GM04504 (cell line): Measurements from ENCODE around the gene ZCWPW1.
A peak's percentile ranks its signal among the peaks of the same experiment; 100 is the strongest.

Source experiments
- DNase-seq: peaks from one replicate; pipeline ENCODE4 v3.0.0-alpha.2; 2012; ENCODE audit warnings: low read depth

The ZCWPW1 gene, protein sequence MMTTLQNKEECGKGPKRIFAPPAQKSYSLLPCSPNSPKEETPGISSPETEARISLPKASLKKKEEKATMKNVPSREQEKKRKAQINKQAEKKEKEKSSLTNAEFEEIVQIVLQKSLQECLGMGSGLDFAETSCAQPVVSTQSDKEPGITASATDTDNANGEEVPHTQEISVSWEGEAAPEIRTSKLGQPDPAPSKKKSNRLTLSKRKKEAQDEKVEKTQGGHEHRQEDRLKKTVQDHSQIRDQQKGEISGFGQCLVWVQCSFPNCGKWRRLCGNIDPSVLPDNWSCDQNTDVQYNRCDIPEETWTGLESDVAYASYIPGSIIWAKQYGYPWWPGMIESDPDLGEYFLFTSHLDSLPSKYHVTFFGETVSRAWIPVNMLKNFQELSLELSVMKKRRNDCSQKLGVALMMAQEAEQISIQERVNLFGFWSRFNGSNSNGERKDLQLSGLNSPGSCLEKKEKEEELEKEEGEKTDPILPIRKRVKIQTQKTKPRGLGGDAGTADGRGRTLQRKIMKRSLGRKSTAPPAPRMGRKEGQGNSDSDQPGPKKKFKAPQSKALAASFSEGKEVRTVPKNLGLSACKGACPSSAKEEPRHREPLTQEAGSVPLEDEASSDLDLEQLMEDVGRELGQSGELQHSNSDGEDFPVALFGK

DNA sequence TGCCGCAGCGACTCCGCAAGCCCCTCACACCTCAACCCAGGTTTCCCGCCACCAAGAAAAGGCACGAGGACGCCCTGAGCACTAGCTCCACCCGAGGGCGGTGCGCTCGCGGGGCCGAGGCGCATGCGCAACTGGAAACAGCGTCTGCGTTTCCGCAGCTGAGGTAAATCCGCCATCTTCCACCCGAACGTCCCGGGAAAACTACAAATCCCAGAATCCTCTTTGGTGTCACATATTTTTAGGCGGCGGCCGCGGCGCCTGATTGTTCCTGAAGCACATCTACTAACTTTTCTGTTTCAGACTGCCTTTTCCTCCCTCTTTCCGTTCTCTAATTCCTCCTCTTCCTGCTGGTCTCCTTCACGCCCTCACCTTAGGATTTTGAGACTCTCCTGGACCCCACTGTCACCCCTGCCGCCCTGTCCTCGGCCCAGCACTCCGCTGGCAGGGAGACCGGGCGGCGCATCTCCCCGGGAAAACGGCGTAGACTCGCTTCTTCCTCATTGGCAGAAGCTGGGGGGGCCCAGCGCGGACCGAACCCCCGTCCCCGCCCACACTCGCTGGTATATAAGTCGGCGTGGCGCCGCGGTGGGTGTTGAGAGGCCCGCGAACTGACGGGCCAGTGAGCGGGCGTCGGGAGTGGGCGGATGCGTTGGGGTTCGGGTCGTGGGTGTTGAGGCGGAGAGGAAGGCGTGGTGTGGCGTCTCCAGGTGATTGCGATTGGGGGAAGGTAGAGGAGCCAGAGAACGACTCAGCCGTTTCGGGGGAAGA is at the start of gene ZCWPW1:
ZCWPW1 (minus strand) TSS at position 505 of the 768 bp plus-strand sequence. CDS start 8,054 bp downstream, outside the sequence.
- peak; percentile 92 for DNase-seq

DNA sequence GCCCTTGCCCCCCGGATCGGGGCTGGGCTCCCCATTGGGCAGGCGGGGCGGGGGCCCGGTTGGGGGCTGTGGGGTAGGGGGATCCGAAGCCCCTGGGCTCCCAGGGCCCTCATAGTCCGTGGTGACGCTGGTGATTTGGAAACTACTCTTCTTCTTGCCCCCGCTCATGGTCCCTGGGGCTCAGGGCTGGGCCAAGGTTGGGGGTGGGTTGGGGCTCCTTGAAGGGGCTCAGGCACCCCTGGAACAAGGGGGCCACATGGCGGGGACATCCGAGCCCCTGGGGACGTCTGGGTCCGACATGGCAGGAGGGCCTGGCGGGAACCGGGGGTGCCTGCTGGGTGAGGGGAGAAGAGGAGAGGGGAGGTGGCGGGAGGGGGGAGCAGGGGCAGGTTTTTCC is 49.4 kb upstream of the ZCWPW1 start:
- DNase-seq: no peak

DNA sequence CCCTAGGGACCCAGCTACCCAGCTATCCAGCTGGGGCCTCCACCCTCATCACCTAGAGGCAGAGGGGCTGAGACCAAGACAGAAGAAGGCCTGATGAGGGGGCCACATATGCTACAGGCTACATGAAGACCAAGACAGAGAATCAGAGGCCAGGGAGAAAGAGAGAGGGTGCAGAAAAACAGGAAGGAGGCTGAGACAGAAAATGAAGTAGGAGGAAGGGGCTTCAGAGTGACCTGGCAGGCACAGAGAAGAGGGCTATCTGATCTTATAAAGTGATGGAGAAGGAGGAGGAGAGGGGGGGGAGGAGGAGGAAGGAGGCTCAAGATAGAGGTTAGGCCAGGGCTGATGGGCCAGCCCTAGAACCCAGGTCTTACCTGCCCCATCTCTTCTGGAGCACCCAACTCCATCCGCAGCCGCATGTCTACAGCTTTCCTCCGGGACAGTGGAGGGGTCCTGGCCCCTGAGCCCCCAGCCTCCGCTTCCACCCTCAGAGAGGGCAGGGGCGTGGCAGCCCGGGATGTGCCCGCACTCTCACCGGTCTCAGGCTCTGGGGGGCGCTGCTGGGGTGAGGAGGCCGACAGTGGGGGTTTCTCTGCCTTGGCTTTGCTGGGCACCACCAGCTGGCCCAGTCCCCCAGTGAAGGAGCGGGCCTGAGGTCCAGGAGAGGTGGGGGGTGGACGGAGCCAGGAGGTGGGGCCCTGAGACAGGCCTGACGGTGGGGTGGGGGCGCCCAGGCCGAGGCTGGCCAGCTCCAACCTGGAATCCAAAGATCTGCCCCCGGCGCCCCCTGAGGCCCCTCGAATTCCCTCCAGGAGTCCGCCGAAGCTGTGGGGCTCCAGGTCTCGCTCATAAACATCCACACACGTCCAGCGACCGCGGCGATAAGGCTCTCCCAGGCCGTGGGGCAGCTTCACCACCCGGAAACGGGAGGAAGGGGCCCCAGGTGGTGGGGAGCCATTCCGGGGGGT is 48.7 kb upstream of the ZCWPW1 start:
- no peak for DNase-seq

DNA sequence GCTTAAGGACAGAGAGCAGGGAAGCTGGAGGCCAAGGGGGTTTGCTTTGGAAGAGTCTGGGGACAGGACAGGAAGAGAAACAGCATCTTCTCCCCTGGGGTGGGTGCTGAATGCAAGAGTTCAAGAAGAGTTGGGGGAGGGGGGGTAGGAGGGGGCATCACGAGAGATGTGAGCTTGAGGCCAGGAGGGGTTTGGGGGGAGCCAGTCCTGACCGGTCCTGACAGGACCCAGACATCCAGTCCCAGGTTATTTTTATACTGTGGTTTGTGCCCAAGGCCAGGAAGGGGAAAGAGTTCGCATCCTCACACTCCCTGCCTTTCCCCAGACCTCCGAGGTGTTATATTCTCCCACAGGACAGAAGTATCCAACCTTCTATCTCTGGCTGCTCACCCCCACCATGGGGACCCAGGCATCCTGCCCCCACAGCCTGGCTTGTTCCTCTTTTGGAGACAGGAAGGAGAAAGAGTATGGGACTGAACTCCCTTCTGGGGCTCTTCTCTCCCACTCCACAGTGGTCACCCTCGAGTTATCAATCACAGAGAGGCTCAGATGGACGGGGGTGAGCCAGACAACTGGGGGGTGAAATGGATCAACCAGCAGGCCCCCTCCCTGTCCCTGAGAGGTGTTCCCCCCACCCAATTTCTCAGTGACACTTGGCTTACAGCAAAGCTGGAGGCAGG is 47.7 kb upstream of the ZCWPW1 start:
- DNase-seq: no peak

DNA sequence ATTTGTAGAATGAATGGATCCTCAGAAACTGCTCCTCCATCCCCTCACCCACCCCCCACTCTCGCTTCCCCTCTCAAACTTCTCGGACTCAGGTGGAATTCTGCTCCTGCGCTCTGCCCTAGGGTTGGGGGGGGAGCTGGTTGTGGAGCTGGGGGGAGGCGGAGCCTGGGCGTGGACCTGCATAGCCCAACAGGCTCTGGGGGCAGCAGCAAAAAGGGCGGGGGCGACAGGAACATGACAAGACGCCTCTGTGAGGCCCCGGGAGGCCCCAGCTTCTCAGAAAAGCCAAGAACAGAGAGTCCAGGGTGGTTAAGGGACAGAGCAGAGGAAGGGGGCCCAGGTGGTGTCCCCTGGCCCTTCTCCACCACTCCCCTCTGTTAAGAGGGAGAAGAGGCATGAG is 47.0 kb upstream of the ZCWPW1 start:
- no peak for DNase-seq

DNA sequence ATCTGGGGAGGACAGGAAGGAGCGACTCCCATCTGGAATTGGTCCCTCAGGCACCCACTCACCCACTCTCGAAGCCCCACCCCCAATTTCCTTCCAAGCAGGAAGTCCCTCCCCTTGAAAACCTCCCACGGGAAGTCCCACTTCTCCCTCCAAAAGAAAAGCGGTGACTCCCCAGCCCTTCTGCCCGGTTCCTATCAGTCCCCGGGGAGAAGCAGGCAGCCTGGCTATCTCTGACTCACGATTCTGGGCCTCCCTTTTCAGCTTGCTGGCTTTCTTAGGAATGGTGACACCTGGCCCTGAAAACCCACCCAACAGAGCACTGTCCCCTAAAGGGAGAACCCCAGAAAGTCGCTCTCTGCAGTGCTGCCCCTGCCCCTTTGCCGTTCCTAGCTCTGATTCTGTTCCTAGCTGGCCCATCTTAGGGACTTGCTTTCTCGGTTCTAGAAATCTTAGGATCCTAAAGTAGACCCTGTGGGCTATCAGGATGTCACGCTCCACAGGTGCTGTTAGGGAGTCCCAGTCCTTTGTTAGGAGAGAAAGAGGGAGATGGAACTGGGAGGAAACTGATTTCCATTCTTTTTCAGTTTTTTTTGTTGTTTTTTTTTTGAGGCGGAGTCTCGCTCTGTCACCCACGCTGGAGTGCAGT is 44.5 kb upstream of the ZCWPW1 start:
- DNase-seq: no peak

DNA sequence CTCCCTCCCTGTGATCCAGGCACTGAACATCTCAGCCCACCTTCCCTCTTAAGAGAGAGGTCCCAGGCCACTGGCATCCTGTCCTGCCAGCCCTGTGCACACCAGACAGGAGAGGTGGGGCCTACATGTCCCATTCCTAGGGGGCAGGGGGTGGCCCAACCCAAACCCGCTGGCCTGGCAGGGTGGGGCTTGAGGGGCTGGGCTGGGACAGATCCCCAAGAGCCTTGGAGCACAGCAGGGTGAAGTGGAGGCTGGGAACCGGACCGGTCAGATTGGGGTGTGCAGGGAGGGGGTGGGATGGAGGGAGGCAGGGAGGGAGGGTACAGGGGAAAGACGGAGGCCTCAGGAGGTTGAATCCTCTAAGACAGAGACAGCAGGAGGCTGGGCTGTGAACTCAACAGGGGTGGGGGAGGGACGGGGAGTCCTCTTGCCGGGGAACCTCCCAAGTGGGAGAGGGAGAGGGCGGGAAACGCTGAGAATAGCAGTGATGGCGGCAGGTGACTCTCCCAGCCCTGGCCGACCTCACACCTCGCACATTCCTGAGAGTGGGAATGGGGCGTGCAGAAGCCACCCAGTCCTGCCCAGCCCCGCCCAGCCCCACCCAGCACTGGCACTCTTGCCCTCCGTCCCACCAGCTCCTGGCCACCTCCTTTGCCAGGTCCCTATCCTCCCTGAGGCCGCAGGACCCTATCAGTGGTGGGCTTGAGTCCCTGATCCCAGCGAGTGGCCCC is 43.8 kb upstream of the ZCWPW1 start:
- DNase-seq: no peak

DNA sequence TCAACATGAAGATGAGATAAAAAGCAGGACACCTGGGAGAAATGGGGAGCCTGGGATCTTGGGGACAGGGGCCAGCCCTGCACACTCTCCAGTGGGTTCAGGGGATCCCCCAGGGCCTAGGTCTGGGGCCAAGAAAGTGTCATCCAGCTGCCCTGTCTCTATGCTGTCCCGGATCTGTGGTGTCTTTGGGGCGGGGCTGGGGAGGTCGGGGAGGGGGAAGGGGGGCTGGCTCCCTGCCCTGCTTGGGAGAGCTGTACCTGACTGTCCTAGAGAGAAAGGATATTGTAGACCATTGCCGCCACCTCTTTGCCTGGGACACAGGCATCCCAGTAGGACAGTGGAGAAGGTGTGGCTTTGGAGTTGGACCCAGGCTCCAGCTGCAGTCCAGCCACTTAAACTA is 42.5 kb upstream of the ZCWPW1 start:
- no peak for DNase-seq

DNA sequence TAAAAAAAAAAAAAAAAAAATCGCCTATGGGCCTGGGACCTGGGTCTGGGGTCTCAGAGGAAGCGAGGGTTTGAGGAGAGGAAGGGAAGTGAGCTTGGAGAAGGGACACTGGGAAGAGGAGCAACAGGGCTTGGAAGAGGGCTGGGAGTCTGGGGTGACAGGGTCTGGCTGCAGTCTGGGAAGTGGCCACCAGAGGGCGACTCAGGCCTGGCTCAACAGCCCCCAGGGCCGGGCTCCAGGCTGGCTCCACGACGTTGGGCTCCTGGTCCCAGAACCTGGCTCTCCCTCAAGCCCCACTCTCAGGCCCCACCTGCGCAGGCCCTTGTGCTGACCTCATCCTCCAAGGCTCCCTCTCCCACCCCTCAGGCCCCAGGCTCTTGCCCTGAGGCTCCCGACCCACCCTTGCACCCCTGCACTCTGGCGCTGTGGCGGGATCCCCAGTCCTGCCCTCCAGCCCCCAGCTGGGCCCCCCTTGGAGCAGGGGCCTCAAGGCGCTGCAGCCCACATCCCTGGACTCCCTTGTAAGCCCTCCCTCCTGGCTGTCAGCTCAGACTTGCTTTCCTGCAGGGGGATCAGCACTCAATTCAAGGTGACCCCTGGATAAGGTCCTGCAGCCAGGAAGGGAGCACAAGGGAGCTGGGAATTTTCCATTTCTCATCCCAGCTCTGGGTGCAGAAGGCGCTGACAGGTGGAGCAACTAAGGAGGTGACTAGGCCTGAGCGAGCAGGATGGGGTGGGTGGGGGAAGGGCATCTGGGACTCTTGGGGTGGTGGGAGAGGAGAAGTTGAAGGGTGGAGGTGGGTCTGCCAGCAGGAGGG is 40.9 kb upstream of the ZCWPW1 start:
- no peak for DNase-seq

DNA sequence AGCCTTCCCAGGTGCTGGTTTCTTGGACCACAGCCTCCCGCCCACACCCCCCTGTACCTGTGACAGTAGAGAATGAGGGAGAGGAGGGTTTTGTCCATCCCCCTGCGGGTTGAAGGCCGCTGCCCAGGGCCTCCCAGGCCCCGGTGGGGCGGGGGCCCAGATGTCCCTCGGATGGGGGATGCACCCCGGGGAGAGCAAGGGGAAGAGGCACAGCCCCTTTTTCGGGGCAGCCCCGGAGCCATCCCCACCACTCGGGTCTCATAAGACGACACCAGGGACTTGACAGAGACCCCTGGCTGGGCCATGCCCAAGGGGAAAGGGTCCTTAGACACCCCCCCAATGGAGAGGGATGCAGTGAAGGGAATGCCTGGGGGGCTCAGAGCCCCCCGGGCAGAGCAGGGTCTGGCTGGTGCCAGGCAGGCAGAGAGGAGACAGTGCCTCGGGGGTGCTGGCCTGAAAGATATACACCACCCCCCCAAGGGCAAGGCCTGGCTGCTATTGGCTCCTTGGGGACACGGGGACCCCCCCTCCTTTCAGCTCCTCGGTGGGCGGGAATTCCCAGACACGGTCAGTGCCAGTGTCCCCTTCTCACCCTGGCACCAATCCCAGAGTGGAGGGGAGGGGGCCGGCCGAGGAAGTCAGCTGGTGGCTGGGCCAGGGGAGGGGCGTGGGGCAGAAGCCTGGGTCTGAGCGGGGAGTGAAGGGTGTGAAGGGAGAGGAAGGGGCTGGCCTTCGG is 39.3 kb upstream of the ZCWPW1 start:
- DNase-seq: no peak

DNA sequence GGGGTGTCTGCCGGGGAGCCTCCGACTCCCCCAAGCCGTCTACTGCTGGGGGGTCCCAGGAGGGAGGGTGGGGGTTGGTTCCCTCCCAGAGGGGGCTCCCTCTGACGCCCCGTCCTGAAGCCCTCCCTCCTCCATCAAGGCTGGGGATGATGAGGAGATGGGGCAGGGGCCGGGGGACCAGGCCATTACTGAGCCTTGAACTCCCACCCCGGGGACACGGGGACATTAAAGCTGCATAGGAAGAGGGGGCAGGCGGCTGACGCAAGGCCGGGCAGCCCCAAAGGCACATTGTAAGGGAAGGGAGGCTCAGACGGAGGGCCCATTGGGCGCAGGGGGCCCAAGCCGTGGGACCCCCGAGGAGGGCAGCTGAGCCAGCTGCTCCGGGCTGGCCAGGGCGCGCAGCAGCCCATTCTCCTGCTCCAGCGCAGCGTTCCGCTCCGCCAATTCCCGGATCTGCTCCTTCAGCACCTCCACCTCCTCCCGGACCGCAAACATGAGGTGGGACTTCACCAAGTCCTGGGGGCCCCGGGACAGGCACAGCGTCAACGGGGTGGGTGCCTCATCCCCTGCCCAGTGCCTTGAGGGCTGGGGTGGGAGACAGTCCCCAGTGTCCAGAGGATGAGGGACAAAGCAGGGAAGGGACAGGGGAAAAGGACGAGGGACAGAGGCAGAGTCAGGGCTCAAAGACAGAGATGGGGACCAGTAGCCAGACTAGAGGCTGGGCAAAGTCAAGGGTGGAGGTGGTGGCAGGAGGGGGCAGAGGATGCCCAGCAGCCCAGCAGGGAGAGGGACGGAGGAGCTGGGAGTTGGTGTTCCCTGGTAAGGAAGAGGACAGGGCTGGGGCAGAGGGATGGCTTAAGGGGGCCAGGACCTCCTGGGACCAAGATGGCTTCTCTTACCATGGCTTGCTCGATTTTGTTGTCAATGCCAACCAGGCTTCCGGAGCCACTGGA is 38.4 kb upstream of the ZCWPW1 start:
- no peak for DNase-seq

DNA sequence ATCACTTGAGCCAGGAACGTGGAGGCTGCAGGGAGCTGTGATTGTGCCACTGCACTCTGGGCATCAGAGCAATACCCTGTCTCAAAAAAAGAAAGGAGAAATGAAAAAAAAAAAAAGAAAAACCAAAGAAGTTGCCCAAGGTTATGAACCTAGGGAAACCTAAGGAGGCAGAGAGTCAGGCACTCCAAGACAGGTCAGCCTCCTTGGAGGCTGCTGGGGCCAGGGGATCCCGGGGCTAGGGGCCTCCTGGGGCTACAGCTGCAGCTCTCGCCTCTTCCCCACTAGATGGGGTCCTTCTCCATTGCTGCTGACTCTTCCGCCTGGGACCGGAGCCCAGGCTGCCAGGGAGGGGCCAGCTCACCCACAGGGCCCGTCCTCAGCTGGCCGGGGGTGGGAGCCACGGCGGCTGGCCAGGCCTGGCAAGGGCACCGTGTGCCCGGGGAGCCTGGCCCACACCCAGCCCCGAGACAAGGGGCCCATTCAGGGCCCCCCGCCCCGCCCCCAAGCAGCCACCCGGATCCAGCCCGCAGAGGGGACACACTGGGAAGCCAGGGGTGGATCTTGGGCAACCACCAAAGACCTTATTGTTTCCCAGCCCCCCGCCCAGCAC is 37.3 kb upstream of the ZCWPW1 start:
- no peak for DNase-seq

DNA sequence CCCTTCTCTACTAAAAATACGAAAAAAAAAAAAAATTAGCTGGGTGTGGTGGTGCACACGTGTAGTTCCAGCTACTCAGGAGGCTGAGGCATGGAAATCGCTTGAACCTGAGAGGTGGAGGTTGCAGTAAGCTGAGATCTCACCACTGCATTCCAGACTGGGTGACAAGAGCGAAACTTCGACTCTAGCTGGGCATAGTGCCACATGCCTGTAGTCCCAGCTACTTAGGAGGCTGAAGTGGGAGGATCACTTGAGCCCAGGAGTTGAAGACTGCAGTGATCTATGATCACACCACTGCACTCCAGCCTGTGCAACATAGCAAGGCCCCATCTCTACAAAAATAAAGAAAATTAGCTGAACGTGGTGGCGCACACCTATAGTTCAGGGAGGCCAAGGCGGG is 36.8 kb upstream of the ZCWPW1 start:
- no peak for DNase-seq

DNA sequence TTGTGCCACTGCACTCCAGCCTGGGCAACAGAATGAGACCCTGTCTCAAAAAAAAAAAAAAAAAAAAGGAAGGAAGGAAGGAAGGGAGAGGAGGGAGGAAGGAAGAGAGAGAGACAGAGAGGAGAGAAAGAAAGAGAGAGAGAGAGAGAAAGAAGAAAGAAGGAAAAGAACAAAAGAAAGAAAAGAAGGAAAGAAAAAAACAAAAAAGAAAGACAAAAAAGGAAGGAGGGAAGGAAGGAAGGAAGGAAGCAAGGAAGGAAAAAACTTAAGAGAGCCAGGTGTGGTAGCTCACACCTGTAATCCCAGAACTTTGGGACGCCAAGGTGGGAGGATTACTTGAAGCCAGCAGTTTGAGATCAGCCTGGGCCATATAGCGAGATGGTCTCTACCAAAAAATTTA is 36.3 kb upstream of the ZCWPW1 start:
- DNase-seq: no peak

DNA sequence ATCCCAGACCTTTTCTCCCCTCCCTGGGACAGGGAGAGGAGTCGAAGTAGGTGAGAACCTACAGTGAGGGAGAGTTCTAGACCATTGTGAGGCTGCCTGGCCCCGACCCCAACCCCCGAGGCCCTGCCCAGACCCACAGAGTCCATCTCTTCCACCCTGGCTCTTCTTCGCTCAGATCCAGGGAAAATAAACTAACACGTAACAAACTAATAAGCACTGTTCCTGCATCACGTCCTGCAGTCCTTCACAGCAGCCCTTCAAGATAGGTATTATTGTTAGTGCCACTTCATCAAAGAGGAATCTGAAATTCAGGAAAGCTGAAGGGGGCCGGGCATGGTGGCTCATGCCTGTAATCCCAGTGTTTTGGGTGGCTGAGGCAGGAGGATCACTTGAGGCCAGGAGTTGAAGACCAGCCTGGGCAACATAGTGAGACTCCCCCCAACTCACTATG is 35.7 kb upstream of the ZCWPW1 start, which contains the start of gene SPACDR:
SPACDR (minus strand) TSS at position 51 of the 451 bp plus-strand sequence. CDS start 235 bp downstream, outside the sequence.
- DNase-seq: no peak

DNA sequence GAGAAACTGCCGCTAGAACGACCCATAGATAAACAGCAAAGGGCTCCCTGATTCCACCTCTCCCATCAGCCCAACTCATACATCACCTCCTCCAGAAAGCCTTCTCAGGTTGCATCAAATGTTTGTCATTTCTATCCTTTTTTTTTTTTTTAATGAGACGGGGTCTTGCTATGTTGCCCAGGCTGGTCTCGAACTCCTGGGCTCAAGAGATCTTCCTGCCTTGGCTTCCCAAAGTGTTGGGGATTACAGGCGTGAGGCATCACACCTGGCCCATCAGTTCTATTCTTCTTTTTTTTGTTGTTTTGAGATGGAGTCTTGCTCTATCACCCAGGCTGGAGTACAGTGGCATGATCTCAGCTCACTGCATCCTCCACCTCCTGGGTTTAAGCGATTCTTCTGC is 28.5 kb upstream of the ZCWPW1 start:
- DNase-seq: no peak
